ENCODE data around the gene SLCO4A1.
A peak's percentile ranks its signal among the peaks of the same experiment; 100 is the strongest.

SLCO4A1 gene

GRCh38 chr20:62638679-62639406, 3.5 kb upstream of the SLCO4A1 start:
- no peak for DNase-seq

DNA sequence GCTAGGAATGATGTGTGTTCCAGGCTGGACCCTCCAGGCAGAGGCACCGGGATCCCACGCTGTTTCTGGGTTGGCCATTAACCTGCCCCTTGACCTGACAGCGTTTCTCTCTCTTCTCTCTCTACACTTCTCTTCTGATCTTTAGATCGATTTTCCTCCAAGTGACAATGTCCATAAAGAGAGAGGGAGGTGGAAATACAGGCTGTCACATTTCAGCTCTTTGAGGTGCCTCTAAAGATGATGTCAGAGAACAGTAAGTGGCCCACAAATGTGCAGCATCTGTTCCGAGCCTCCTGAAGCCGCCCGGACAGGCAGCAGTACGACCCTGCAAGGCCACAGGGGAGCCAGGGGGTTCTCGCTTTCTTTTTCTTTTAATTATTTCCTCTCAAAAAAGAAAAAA, 2.5 kb upstream of the SLCO4A1 start:
- DNase-seq = no peak

DNA sequence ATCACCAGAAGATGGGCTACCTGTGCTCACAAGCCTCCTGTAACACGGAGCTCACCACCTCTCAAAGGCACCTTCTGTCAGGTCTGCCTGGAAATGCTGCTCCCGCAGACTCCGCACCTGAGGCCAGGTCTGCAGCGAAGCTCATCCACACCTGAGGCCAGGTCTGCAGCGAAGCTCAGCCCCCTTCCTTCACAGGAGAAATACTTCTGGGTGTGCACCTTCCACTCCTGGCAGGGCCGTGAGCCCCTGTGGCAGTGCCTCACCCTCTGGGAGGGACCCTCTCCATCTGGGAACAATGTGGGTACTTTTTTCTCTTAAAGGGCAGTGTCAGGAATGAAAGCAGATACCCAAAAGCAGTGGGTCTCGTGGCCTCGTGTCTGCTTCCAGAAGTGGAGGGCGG, 1.4 kb upstream of the SLCO4A1 start:
- DNase-seq = no peak

DNA sequence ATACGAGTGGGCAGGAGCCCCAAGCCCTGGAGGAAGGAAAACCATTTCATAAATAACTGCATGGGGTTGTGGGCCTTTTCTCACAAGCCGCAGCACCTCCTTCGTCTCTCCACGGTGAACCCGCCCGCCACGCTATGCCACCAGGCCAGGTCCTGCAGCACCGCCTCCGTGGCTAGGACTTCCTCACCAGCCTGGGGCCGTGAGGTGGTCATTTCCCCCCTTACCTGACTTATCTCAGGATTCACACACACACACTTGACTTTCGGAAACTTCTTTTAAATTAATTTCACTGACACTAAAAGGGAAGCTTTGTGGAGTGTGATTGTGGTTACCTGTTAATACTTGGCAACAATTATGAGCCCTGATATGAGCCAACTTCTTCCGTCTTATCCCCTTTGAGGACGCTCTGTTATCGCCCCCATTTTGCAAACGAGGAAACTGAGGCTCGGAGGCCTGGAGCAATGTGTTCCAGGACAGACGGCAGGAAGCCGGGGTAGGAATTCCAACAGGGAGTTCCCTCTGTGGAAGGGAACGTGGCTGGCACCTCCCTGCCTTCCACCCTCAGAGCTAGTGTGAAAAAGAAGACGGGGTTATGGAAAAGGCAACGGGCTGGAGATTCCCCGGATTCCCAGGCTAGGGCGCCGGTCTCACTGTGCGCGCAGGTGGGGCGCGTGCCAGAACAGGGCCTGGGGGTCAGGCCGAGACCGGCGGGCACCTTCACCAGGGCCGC, 817 bp upstream of the SLCO4A1 start:
- DNase-seq = no peak

DNA sequence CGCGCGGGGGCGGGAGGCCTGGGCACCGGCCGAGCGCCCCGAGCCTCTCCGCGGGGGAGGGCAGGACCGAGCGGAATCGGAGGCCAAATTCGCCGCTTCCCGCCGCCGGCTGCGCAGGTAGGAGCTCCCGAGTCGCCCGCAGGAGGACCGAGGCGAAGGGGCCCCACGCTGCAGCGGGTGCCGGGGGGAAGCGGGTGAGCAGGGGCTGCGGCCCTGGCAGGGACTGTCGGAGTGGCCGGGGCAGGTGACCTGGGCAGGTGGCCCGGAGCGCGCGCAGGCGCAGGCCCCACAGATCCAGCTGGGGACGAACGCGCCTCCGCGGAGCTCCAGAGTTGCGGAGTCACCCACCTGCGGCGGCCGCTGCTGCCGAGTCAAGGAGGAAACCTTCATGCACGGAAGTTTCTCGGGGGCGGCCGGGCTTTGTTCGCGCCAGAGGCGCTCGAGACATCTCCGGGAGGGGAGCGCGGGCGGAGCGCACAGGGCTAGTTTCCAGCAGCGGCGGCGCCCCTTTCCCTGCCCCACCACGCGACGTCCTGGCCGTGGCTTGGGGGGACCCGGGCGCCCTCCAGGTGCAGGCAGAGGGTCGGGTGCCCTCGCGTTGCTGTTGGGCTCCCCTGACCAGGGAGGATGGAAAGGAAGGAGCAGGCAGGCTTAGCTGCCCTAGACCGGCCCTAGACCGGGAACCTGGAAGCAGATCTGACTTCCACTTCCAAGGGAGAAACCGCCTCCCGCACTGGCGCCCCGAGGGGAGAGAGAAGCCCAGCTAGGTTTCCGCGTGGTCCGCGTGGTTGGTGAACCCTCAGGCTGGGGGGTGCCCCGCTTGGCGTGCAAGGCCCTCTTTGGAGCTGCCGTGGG, 590 bp downstream of the SLCO4A1 start:
- peak; percentile 27 for DNase-seq

DNA sequence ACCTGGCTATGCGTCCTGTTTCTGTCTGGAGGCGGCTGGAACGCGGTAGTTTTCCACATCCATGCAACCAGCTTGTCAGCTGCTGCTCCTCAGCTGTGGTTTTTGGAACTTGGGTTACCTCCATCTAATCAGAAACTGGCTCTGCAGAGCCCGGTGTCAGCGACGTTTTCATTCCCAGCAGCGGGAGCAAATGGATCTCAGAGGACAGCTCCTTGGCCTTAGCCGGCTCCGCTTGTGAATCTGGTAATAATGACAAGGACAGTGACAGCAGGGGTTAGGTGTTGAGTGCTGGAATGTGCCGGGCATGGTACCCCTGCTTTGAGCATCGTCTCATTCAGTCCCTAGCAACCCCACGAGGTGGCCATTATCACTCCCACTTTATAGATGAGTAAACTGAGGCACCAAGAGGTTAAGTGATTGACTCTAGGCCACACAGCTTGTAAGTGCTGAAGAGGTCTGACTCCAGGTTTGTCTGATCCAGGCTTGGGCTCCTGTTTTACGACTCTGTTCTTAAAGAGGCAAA, 1.3 kb downstream of the SLCO4A1 start:
- no peak for DNase-seq

- no peak for DNase-seq
Measured at GRCh38 chr20:62644044-62644795, 1.9 kb downstream of the SLCO4A1 start.

- DNase-seq = no peak
Measured at GRCh38 chr20:62644802-62645496, 2.6 kb downstream of the SLCO4A1 start.

- no peak for DNase-seq
Measured at GRCh38 chr20:62645613-62646012, 3.3 kb downstream of the SLCO4A1 start.

- no peak for DNase-seq
Measured at GRCh38 chr20:62646851-62647520, 4.7 kb downstream of the SLCO4A1 start.

- DNase-seq = peak; percentile 39
Measured at GRCh38 chr20:62647521-62648317, 5.4 kb downstream of the SLCO4A1 start.

DNA sequence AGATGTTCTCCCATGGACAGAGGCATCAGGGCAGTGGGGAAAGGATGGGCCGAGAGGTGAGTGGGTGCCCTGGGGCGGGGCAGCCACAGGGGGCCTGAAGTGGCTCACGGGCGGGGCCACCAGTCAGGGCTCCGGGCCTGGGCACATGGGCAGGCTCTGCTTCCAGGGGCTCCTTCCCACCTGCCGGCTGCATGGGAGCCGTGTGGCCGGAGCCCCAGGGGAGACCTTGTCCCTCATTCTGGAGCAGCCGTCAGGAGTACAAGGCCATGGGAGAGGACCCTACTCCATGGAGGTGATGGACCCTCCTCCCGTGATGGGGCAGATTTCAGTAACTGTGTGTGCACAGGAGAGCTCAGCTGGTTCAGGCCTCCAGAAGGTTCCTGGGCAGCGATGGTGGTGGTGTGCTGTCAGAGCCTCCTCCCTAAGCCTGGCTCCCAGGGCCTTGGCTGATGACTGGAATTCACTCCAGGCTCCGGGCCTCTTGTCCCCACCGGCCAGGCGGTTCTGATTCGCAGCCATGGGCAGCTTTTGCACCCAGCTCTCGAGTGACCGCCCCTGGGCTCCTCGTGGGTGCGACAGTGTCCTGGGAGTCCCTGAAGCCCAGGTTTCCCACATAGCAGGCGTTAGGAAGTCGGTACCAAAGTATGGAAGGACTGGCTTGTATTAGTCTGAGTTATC, 6.2 kb downstream of the SLCO4A1 start:
- DNase-seq = no peak

- DNase-seq = no peak
Measured at GRCh38 chr20:62649140-62649539, 6.8 kb downstream of the SLCO4A1 start.

GRCh38 chr20:62650551-62651284, 8.4 kb downstream of the SLCO4A1 start:
- no peak for DNase-seq

DNA sequence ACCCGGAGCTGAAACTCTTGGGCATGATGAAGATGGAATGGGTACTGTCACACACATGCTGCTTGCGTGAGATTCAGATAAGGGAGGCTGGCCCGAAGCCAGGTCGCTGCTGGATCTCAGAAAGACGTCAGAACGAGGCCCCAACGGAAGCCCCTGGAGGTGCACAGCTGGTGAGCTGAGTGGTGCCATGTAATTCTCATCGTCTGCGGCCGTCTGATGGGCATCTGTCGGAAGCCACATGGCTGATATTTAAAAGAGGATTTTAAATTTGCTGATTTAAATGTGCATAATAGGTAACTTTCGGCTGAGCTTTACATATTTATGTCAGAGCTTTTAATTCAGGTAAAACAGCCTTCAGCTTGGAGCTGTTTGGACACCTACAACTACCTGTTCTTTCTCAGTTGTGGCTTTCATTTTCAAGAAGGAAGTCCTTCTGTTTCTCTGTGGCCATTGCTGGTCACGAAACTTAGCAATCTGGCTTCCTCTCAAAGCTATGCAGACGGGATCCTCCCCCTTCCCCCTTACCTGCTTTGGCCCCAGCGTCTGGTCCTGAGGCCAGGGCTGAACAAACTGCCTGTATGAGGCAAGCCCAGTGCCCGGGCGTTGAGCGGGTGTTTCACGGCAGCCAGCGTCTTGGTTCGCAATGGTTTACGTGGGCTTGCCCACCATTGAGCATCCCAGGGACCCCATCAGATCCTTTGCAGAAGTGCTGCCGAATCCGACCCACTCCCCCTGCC, 9.2 kb downstream of the SLCO4A1 start:
- DNase-seq = peak; percentile 22

DNA sequence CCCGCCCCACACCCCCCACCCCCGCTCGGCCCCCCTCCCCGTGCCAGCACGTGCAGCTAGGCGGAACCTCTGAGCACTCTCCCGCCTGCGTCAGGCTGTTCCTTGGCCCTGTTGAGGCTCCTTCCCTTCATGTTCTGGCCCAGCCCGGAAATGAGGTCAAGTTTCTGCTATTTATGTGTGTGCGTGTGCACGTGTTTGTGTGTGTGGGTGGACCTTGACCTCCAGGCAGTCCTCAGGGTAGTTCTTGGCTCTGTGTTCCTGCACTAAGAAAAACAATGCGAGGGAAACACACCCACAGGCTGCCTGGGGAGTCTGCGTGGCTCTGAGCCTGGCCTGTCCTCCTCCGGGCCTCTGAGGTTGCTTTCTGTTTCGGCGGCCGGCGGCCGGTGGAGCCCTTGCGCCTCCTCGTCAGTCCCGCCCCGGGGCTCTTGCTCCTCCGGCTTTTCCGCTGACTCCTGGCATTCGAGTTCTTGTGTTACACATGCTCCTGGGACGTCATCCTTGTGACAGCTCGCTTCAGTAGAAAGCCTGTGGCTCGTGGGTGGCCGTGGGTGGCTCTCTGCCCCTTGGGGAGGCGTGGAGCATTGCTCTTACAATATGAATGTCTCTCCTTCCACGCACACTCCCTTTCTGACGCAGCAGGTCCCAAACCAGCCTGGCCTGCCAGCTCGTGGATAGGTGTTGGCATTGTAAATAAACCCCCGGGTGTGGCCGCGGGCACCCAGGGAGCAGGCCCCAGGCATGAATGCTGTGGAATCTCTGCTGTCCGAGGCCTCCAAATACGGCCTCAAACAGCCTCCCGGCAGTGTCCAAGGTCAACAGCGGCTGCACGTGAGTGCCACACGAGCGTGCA, 10.0 kb downstream of the SLCO4A1 start:
- DNase-seq = no peak

GRCh38 chr20:62652894-62653305, 10.6 kb downstream of the SLCO4A1 start:
- DNase-seq = no peak
